GM19455 (cell line): ENCODE results near the gene RHO.

ENCODE experiments used
- ATAC-seq: cut with Tn5 transposase; IDR thresholded peaks from one replicate; pipeline ENCODE4 v1.9.1; 2021; ENCODE audit not compliant: unreplicated experiment

RHO gene

GRCh38 chr3:129519896-129520715 lies 8.3 kb upstream of the RHO start:
- no peak for ATAC-seq

- no peak for ATAC-seq
Measured at GRCh38 chr3:129520960-129521359, 7.5 kb upstream of the RHO start.

- no peak for ATAC-seq
Measured at GRCh38 chr3:129521611-129522010, 6.8 kb upstream of the RHO start.

- no peak for ATAC-seq
Measured at GRCh38 chr3:129522953-129523352, 5.5 kb upstream of the RHO start.

- no peak for ATAC-seq
Measured at GRCh38 chr3:129524081-129524480, 4.4 kb upstream of the RHO start.

- ATAC-seq = no peak
Measured at GRCh38 chr3:129525341-129525968, 3.0 kb upstream of the RHO start.

GRCh38 chr3:129526121-129526900 lies 2.1 kb upstream of the RHO start:
- ATAC-seq = peak; percentile 74

- no peak for ATAC-seq
Measured at GRCh38 chr3:129527262-129527661, 1.2 kb upstream of the RHO start.

- ATAC-seq = no peak
Measured at GRCh38 chr3:129529436-129530210, 1.2 kb downstream of the RHO start.

GRCh38 chr3:129530251-129530791 lies 1.9 kb downstream of the RHO start:
- ATAC-seq = no peak

- no peak for ATAC-seq
Measured at GRCh38 chr3:129530821-129531220, 2.4 kb downstream of the RHO start.

- no peak for ATAC-seq
Measured at GRCh38 chr3:129531699-129532098, 3.3 kb downstream of the RHO start.

GRCh38 chr3:129532261-129532660 lies 3.8 kb downstream of the RHO start:
- ATAC-seq = no peak

GRCh38 chr3:129533406-129533805 lies 5.0 kb downstream of the RHO start:
- no peak for ATAC-seq

- ATAC-seq = no peak
Measured at GRCh38 chr3:129534428-129535027, 6.1 kb downstream of the RHO start.

- ATAC-seq = no peak
Measured at GRCh38 chr3:129535075-129535474, 6.6 kb downstream of the RHO start.

GRCh38 chr3:129536374-129536667 lies 7.9 kb downstream of the RHO start:
- no peak for ATAC-seq

- ATAC-seq = no peak
Measured at GRCh38 chr3:129536804-129537203, 8.4 kb downstream of the RHO start.

- ATAC-seq = no peak
Measured at GRCh38 chr3:129539206-129539605, 10.8 kb downstream of the RHO start.

- ATAC-seq = no peak
Measured at GRCh38 chr3:129540776-129541516, 12.5 kb downstream of the RHO start.
